HepG2 (cell line): Measurements from ENCODE around the gene CYBB. TPM values are rescaled to one million over a fixed set of nuclear protein-coding genes. Genes with fewer than 3 reads are reported as not detected.

Experiments used
- ATAC-seq: fragments of 200-7000 bp; cut with Tn5 transposase; 3 replicates; pipeline ENCODE4 v1.9.1; 2020; ENCODE audit warnings: mild to moderate bottlenecking, moderate library complexity
- BruUV-seq: library from RNA; stranded (reverse); fragments of 400-500 nt; replicated peaks from 2 replicates; lab custom pipeline; 2021; lab: Mats Ljungman, UMichigan
- CTCF ChIA-PET: fragments of 300-600 bp; formaldehyde crosslinking; extraction: SDS; loops from one replicate; lab custom pipeline; 2021; ENCODE audit warnings: low total read pairs, inconsistent platforms, low intra/inter-chr PET ratio; lab: Yijun Ruan, JAX
- POLR2A ChIA-PET: fragments of 350-600 bp; sonication (Branson Sonifier 250); formaldehyde crosslinking; loops from one replicate; lab custom pipeline; 2020; ENCODE audit warnings: antibody characterized with exemption, inconsistent platforms; lab: Yijun Ruan, JAX
- DNase-seq: peaks from one replicate; pipeline ENCODE4 v3.0.0-alpha.2; 2015; ENCODE audit warnings: low spot score
- FAIRE-seq: peaks from 3 replicates; lab custom pipeline; 2011; peaks lifted over from hg19 to GRCh38; lab: Jason Lieb, UNC
- H2AFZ ChIP-seq: one replicate; pipeline ENCODE4 v1.6.1; 2011; ENCODE audit warnings: low read length, inconsistent platforms
- H3K27ac ChIP-seq: fragments of 300-600 bp; 3 replicates; pipeline ENCODE4 v1.8.0; 2011; ENCODE audit warnings: mixed run types, mild to moderate bottlenecking, mixed read lengths, low read length, inconsistent platforms; ENCODE audit not compliant: insufficient read depth; ENCODE audit errors: extremely low read length
- H3K27me3 ChIP-seq, 2 experiments: fragments of 200-600 bp in 1 of 2; 2 replicates in 1 of 2; 3 replicates in 1 of 2; pipeline versions ENCODE4 v1.6.0 to v1.8.0; 2011; ENCODE audit warnings: low read length in 2 of 2, mild to moderate bottlenecking in 2 of 2, moderate library complexity in 2 of 2, inconsistent platforms in 1 of 2; ENCODE audit not compliant: insufficient read depth in 2 of 2, control insufficient read depth in 1 of 2
- H3K36me3 ChIP-seq, 2 experiments: fragments of 200-600 bp in 1 of 2; replicated peaks in 1 of 2; 2 replicates in 1 of 2; 3 replicates in 1 of 2; pipeline versions ENCODE4 v1.5.1 to v1.8.0; 2011; ENCODE audit warnings: low read length in 2 of 2, inconsistent platforms in 1 of 2; ENCODE audit not compliant: insufficient read depth in 2 of 2, control insufficient read depth in 1 of 2
- H3K4me1 ChIP-seq: 2 replicates; pipeline ENCODE4 v1.5.1; 2012; ENCODE audit warnings: low read length, inconsistent platforms; ENCODE audit not compliant: insufficient read depth
- H3K4me2 ChIP-seq: 2 replicates; pipeline ENCODE4 v1.6.0; 2011; ENCODE audit warnings: low read depth, low read length, inconsistent platforms
- H3K4me3 ChIP-seq, 3 experiments: fragments of 200-600 bp in 1 of 3; sonication (generic), shearing (Covaris generic) in 1 of 3; replicated peaks in 1 of 3; 2 replicates each; pipeline ENCODE4 v1.5.1; 2011 to 2016; ENCODE audit warnings: low read length in 3 of 3, inconsistent platforms in 2 of 3, low read depth in 2 of 3, mild to moderate bottlenecking in 2 of 3, control low read depth in 1 of 3, mixed read lengths in 1 of 3; ENCODE audit not compliant: insufficient read depth in 1 of 3
- H3K79me2 ChIP-seq: one replicate; pipeline ENCODE4 v1.6.1; 2011; ENCODE audit warnings: low read length, inconsistent platforms; ENCODE audit not compliant: insufficient read depth
- H3K9ac ChIP-seq: 2 replicates; pipeline ENCODE4 v1.6.0; 2011; ENCODE audit warnings: mild to moderate bottlenecking, low read depth, low read length, inconsistent platforms; ENCODE audit not compliant: insufficient read depth
- H3K9me3 ChIP-seq: 2 replicates; pipeline ENCODE4 v1.5.1; 2012; ENCODE audit warnings: mild to moderate bottlenecking, low read length
- H4K20me1 ChIP-seq: 2 replicates; pipeline ENCODE4 v1.6.0; 2011; ENCODE audit warnings: inconsistent platforms, mild to moderate bottlenecking, low read length, moderate library complexity; ENCODE audit not compliant: insufficient read depth
- BHLHE40 ChIP-seq: IDR thresholded peaks from 2 replicates; pipeline ENCODE4 v1.6.1; 2011; ENCODE audit warnings: low read length, improper control_type of control experiment
- CHD2 ChIP-seq: IDR thresholded peaks from 2 replicates; pipeline ENCODE4 v1.6.1; 2011; ENCODE audit warnings: low read depth, low read length, improper control_type of control experiment
- HNRNPK ChIP-seq: fragments of 200-400 bp; formaldehyde crosslinking; IDR thresholded peaks from 2 replicates; pipeline ENCODE4 v1.6.1; 2018; ENCODE audit warnings: low read length, low read depth, moderate library complexity, mild to moderate bottlenecking; ENCODE audit not compliant: poor library complexity, severe bottlenecking
- POLR2AphosphoS5 ChIP-seq: IDR thresholded peaks from 2 replicates; pipeline ENCODE4 v1.6.1; 2012; ENCODE audit warnings: low read depth, low read length
- RBFOX2 ChIP-seq: fragments of 200-400 bp; formaldehyde crosslinking; IDR thresholded peaks from 2 replicates; pipeline ENCODE4 v1.6.1; 2017; ENCODE audit warnings: low read depth, mild to moderate bottlenecking, low read length
- ZNF205 ChIP-seq: IDR thresholded peaks from 2 replicates; pipeline ENCODE4 v1.6.1; 2018; ENCODE audit warnings: missing biosample characterization, missing genetic modification reagents
- ZNF577 ChIP-seq: sonication (generic); formaldehyde crosslinking; IDR thresholded peaks from 2 replicates; pipeline ENCODE4 v1.4.0; 2020; ENCODE audit warnings: mild to moderate bottlenecking, low read depth, missing genetic modification reagents, borderline replicate concordance
- ZNF703 ChIP-seq: sonication (generic); formaldehyde crosslinking; IDR thresholded peaks from 2 replicates; pipeline ENCODE4 v1.5.1; 2020; ENCODE audit warnings: missing genetic modification reagents, mild to moderate bottlenecking, moderate library complexity, borderline replicate concordance
- ZNF724P ChIP-seq: sonication (generic); formaldehyde crosslinking; IDR thresholded peaks from 2 replicates; pipeline ENCODE4 v1.8.0; 2022; ENCODE audit warnings: missing genetic modification reagents, borderline replicate concordance
- WGBS: methylation state at CpG from one replicate; pipeline ENCODE4 v1.1.6; 2017; ENCODE audit warnings: low lambda C conversion rate; 5-methylcytosine and 5-hydroxymethylcytosine counted together
- in situ Hi-C: cut with HindIII; loops from 2 replicates; pipeline ENCODE4 v1.10.0; 2017; ENCODE audit warnings: low pct_unique_long_range_greater_than_20kb; ENCODE audit not compliant: extremely low pct_ligation_motif_present
- intact Hi-C: fragments of 100-400 bp; cut with micrococcal nuclease; formaldehyde crosslinking; loops from one replicate; pipeline ENCODE4 v1.10.0; 2022; ENCODE audit not compliant: unreplicated experiment
- polyA plus RNA-seq, 8 experiments: library from polyadenylated mRNA; depleted of rRNA in 3 of 8; stranded (reverse) in 7 of 8; unstranded in 1 of 8; fragments of >200 nt; fragmentation: Illumina TruSeq in 4 of 8; extraction: Trizol in 4 of 8; gene quantifications; 2 replicates each; pipeline versions ENCODE4 v1.2.1 to v1.2.3, GENCODE V29; 2011 to 2016; ENCODE audit warnings: low read depth in 4 of 8, missing spikeins in 1 of 8, mixed read lengths in 1 of 8; ENCODE audit not compliant: insufficient read depth in 1 of 8
- total RNA-seq, 5 experiments: library from RNA; depleted of rRNA; stranded (reverse); fragments of >200 nt; fragmentation: Illumina TruSeq; extraction: Trizol; gene quantifications; 2 replicates each; pipeline ENCODE4 v1.2.3, GENCODE V29; 2016; ENCODE audit warnings: low read depth in 1 of 5
- TF ChIP-seq, protein P1 (sequence below): sonication (generic); formaldehyde crosslinking; IDR thresholded peaks from 2 replicates; pipeline ENCODE4 v1.4.0; 2020; ENCODE audit warnings: missing genetic modification reagents
- TF ChIP-seq, protein P2 (sequence below): sonication (generic); formaldehyde crosslinking; IDR thresholded peaks from 2 replicates; pipeline ENCODE4 v1.9.0; 2021; ENCODE audit warnings: mild to moderate bottlenecking, missing genetic modification reagents

CYBB gene
- total and polyA plus RNA-seq, 2 of the 13 experiments (the other 11 are each of a cell fraction or from before 2014, with no cell fraction given) = not detected

DNA sequence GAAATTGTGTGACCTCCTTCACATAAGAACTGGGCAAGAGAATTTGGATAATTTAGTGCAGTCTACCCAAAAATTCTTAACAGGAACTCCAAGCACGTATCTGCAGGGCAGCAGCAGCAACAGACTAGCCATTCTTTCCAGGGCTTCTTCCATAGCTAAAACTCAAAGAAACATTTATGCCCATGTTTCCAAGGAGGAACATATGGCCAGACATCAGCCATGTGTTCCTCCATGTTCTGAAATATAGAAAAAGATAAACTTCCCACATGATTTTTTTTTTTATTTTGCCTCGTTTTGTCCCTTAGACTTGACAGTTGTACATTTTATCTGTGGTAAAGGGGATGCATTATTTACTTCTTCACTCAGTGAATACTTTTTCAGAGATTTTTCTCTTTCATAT is 27.6 kb upstream of the CYBB start:
- DNase-seq = no peak
- Histone ChIP-seq H3K36me3 (no peaks in the 10 kb centered on the region), H4K20me1 (no peaks in the 10 kb centered on the region), H3K79me2 (no peaks in the 10 kb centered on the region), H3K9me3 (no peaks in the 10 kb centered on the region), H3K27ac (no peak overlapping the region), H3K27me3 (no peaks in the 10 kb centered on the region), H2AFZ (no peak overlapping the region), H3K4me2 (no peak overlapping the region), H3K4me3 (no peak overlapping the region), H3K9ac (no peak overlapping the region), H3K4me1 (no peaks in the 10 kb centered on the region)
- no peak for TF ChIP-seq ZNF577 (CRISPR knock-in tag)
- no peak for TF ChIP-seq ZNF703 (CRISPR knock-in tag)
- TF ChIP-seq, protein P1, sequence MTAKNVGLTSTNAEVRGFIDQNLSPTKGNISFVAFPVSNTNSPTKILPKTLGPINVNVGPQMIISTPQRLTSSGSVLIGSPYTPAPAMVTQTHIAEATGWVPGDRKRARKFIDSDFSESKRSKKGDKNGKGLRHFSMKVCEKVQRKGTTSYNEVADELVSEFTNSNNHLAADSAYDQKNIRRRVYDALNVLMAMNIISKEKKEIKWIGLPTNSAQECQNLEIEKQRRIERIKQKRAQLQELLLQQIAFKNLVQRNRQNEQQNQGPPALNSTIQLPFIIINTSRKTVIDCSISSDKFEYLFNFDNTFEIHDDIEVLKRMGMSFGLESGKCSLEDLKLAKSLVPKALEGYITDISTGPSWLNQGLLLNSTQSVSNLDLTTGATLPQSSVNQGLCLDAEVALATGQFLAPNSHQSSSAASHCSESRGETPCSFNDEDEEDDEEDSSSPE (CRISPR knock-in tag) = no peak
- no peak for TF ChIP-seq CHD2
- no peak for TF ChIP-seq RBFOX2
- no peak for TF ChIP-seq HNRNPK
- TF ChIP-seq ZNF205 (CRISPR knock-in tag) = no peak
- TF ChIP-seq, protein P2, sequence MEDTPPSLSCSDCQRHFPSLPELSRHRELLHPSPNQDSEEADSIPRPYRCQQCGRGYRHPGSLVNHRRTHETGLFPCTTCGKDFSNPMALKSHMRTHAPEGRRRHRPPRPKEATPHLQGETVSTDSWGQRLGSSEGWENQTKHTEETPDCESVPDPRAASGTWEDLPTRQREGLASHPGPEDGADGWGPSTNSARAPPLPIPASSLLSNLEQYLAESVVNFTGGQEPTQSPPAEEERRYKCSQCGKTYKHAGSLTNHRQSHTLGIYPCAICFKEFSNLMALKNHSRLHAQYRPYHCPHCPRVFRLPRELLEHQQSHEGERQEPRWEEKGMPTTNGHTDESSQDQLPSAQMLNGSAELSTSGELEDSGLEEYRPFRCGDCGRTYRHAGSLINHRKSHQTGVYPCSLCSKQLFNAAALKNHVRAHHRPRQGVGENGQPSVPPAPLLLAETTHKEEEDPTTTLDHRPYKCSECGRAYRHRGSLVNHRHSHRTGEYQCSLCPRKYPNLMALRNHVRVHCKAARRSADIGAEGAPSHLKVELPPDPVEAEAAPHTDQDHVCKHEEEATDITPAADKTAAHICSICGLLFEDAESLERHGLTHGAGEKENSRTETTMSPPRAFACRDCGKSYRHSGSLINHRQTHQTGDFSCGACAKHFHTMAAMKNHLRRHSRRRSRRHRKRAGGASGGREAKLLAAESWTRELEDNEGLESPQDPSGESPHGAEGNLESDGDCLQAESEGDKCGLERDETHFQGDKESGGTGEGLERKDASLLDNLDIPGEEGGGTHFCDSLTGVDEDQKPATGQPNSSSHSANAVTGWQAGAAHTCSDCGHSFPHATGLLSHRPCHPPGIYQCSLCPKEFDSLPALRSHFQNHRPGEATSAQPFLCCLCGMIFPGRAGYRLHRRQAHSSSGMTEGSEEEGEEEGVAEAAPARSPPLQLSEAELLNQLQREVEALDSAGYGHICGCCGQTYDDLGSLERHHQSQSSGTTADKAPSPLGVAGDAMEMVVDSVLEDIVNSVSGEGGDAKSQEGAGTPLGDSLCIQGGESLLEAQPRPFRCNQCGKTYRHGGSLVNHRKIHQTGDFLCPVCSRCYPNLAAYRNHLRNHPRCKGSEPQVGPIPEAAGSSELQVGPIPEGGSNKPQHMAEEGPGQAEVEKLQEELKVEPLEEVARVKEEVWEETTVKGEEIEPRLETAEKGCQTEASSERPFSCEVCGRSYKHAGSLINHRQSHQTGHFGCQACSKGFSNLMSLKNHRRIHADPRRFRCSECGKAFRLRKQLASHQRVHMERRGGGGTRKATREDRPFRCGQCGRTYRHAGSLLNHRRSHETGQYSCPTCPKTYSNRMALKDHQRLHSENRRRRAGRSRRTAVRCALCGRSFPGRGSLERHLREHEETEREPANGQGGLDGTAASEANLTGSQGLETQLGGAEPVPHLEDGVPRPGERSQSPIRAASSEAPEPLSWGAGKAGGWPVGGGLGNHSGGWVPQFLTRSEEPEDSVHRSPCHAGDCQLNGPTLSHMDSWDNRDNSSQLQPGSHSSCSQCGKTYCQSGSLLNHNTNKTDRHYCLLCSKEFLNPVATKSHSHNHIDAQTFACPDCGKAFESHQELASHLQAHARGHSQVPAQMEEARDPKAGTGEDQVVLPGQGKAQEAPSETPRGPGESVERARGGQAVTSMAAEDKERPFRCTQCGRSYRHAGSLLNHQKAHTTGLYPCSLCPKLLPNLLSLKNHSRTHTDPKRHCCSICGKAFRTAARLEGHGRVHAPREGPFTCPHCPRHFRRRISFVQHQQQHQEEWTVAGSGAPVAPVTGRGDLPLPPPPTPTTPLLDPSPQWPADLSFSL (CRISPR knock-in tag) = no peak
- no peak for TF ChIP-seq ZNF724P (CRISPR knock-in tag)
- TF ChIP-seq POLR2AphosphoS5 = no peak
- no peak for TF ChIP-seq BHLHE40
- CTCF ChIA-PET = no interaction called here
- FAIRE-seq = no peak
- in situ Hi-C loops (no loop called here), intact Hi-C loops (no loop called here)
- 0% methylated on average over 2 of the region's 2 CpGs for WGBS
- POLR2A ChIA-PET = no interaction called here
- no TSS peak for BruUV-seq
- ATAC-seq = no peak
